GM06990 (cell line): ENCODE measurements around the gene MRPL23.

Source experiments
- DNase-seq: peaks from one replicate; pipeline ENCODE4 v3.0.0-alpha.2; 2011; ENCODE audit not compliant: insufficient read length; ENCODE audit errors: extremely low read depth
- H3K27me3 ChIP-seq: replicated peaks from 2 replicates; pipeline ENCODE4 v1.6.0; 2011; ENCODE audit warnings: low read length; ENCODE audit not compliant: control insufficient read depth, insufficient read depth
- H3K36me3 ChIP-seq: 2 replicates; pipeline ENCODE4 v1.5.1; 2011; ENCODE audit warnings: low read length; ENCODE audit not compliant: control insufficient read depth, insufficient read depth
- H3K4me3 ChIP-seq: replicated peaks from 2 replicates; pipeline ENCODE4 v1.5.1; 2011; ENCODE audit warnings: low read depth, mild to moderate bottlenecking, control low read depth, low read length
- CTCF ChIP-seq: IDR thresholded peaks from 2 replicates; pipeline ENCODE4 v1.5.1; 2011; ENCODE audit warnings: low read length, control low read depth, mild to moderate bottlenecking, inconsistent platforms; ENCODE audit not compliant: insufficient read depth, poor library complexity, severe bottlenecking

Gene MRPL23

GRCh38 chr11:1964348-1964747 lies 17.2 kb downstream of the MRPL23 start:
- TF ChIP-seq CTCF, result no peak
- no peak overlapping the region for H3K4me3 ChIP-seq

GRCh38 chr11:1964955-1965354 lies 17.8 kb downstream of the MRPL23 start:
- Histone ChIP-seq H3K27me3 (no peaks in the 10 kb centered on the region), H3K36me3 (no peaks in the 10 kb centered on the region), H3K4me3 (no peak overlapping the region)
- TF ChIP-seq CTCF, result no peak
- no peak for DNase-seq

More at GRCh38 chr11:1964348-1964747, 17.2 kb downstream of the MRPL23 start:
- no peaks in the 10 kb centered on the region for H3K36me3 ChIP-seq
- DNase-seq, result no peak
- no peaks in the 10 kb centered on the region for H3K27me3 ChIP-seq

GRCh38 chr11:1966531-1966930 lies 19.4 kb downstream of the MRPL23 start:
- DNase-seq, result no peak
- Histone ChIP-seq H3K36me3 (no peaks in the 10 kb centered on the region), H3K4me3 (no peak overlapping the region), H3K27me3 (no peaks in the 10 kb centered on the region)
- TF ChIP-seq CTCF, result no peak

GRCh38 chr11:1967641-1968225 lies 20.6 kb downstream of the MRPL23 start:
- Histone ChIP-seq H3K27me3 (no peaks in the 10 kb centered on the region), H3K4me3 (no peak overlapping the region), H3K36me3 (no peaks in the 10 kb centered on the region)
- TF ChIP-seq CTCF, result no peak
- DNase-seq, result no peak

- no peaks in the 10 kb centered on the region for H3K27me3 ChIP-seq
- no peak overlapping the region for H3K4me3 ChIP-seq
- TF ChIP-seq CTCF, result no peak
- no peaks in the 10 kb centered on the region for H3K36me3 ChIP-seq
- DNase-seq, result no peak
Observed at GRCh38 chr11:1968454-1969002, 21.4 kb downstream of the MRPL23 start.

- Histone ChIP-seq H3K27me3 (no peaks in the 10 kb centered on the region), H3K36me3 (no peaks in the 10 kb centered on the region), H3K4me3 (no peak overlapping the region)
- no peak for DNase-seq
- no peak for TF ChIP-seq CTCF
Observed at GRCh38 chr11:1969035-1969434, 21.9 kb downstream of the MRPL23 start.
